HG03039 (cell line): ENCODE data around the gene SLC9C1.

ENCODE experiments used
- ATAC-seq: cut with Tn5 transposase; IDR thresholded peaks from one replicate; pipeline ENCODE4 v1.9.1; 2021; ENCODE audit warnings: mild to moderate bottlenecking, moderate library complexity; ENCODE audit not compliant: unreplicated experiment

Gene SLC9C1

DNA sequence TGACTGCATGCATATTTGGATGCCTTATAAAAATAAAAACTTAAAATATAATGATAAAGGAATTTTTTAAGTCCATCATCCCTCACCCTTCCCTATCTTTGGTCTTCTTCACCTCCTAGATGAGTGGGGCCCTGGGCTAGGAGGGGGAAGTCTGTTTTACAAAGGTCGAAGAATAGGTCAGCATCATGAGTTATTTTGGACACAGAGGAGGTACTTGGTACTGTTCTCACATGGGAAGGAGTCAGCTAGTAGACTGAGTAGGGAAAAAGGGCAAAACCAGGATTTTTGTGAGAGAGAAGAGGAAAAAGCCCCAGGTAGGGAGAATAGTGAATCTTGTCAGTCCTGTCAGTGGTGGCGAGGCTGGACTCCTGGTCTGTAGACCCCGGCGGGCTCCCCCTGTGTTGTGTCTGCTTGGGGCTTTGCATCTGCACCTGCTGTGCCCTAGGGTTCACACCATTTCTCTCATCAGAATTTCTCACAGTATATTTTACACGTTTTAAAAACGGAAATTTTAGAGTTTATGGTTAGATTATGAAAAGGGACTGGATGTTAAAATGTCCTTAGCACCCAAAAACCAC, 178.1 kb downstream of the SLC9C1 start:
- no peak for ATAC-seq

DNA sequence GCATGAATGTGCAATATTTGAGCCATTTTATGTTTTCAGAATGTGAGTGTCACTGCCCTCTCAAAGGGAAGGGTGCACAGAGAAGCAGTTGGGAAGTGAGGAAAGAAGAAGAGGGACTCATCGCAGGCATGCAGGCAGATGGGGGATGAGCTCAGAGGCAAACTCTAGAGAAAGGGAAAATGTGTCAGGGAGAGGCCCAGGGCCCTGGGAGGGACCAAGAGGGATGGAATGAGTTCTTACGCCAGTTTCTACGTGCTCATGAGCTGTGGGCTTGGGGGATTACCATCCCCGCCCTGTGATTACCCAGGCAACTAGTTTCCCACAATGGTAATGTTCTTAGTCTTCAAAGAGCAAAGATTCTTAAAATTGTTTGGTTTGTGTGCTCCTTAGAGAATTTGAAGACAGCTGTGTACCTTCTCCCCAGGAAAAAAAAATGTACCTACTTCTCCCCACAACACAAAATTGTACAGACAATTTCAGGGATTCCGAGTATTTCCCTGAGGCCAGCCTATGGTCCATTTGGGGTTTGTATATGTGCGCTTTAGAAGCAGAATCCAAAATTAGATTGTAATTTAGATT, 178.8 kb downstream of the SLC9C1 start:
- ATAC-seq, result peak; percentile 44

DNA sequence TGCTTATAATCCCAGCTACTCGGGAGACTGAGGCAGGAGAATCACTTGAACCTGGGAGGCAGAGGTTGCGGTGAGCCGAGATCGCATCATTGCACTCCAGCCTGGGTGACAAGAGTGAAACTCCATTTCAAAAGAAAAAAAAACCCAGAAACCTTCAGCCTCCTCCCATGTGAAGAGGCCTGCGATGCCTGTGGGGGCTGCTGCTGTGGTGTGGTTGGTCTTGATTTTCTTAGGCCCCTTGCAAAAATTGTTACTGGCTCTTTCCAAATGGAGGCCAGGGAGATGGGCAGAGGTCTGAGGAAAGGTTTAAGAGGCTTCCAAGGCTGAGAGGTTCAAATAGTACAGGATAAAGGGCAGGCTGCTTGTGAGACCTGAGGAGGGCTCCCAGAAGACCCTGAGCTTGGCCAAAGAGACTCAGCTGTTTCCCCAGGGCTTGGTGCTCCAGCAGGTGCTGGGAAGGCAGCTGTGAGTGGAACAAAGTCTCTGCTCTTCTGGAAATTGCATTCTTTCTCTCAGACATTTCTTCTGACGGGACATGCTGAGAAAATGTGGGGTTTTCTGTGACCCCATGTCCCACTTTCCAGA, 179.3 kb downstream of the SLC9C1 start:
- no peak for ATAC-seq

DNA sequence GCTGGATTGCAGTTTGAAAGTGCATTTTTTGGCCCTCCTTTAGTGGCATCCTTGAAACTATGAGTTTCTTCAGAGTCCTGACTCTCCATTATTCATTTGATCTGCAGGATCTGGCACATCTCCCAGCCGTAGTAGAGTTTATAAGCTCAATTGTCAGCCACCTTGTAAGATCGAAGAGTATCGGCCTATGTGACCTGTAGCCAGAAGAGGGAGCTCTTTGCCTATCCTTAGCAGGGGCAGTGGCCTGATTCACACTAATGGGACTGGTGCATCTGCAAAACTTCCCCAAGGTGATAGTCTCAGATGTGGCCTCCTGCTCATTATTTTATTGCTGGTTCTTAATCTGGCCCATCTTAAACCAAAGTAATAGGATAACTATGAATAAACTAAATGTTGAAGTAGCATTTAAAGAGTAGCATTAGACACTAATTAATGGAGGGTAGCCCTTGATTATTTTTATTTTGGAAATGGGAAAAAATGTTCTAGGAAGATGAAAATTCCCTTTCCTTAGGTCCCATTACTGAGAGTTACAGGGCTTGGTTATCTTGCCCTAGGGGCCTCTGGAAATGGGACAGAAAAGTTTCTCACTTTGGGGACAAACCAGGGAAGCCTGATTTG, 182.1 kb downstream of the SLC9C1 start:
- ATAC-seq, result peak; percentile 43

DNA sequence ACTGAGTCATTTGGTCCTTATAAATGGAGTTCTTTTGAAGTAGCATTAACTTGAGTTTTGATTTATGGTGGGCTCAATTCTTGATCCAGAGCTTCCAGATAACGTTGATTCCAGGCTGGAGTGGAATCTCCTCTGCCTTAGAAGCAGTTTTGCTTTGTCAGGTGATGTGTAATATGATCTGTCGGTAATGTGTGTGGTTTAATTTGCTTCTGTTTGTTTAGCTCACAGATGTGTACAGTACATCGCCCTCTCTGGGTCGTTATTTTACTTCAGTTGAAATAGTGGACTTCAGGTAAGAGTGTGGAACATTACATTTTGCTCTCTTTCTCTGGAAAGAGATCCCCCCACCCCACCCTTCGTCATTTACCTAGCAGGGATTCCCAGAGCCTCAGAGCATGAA, 184.7 kb downstream of the SLC9C1 start:
- ATAC-seq, result no peak

DNA sequence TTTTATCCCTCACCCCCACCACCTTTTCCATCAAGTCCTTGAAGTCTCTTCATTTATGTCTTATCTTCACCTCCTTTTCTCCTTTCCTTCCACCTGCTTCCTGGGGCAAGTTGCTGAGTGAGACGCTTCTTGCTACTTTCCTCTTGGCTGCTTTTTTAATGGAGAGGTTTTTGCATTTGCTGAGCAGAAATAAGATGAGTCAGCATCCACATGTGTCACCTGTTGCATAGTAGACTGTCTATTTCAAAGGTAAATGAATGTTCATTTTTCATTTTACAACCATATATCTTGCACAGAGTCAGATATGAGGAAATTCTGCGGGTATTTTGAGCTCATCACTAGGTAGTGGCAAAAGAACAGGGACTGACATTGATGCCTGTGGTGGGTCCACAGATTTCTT, 189.2 kb downstream of the SLC9C1 start:
- ATAC-seq, result no peak

DNA sequence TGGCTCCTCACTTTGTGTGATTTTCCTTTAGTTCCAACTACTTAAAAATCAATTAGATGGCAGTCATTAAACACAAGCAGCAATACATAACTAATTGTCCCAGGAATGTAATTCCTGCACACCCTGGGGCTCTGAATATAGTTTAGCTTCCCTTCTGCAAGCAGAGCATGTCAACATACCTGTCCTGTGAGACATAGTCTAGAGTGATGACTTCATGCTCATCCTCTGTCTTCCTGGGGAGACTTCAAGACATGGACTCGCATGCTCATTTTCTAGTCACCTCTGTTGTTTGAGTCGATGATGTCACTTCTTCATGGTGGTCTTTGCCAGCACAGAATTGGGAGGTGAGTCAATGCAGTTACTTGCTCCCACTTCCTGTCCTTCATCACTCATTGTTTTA, 192.1 kb downstream of the SLC9C1 start:
- no peak for ATAC-seq

DNA sequence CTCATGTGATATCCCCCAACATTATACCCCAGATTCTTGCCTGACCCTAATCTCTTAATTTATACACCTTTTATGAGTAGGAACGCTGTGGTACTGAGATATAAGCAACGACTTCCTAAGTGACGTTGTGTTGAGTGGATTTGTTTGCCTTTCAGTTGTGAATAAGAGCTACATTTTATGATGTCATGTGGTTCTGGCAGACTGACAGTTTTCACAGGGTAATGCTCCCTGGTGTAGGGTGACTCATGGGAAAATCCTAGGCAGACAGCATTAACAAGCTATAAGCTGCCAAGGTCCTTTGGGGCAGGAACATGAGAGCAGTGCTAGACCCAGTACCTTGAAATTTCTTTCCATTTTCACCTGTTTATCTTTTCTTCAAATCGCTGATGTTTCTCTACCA, 196.6 kb downstream of the SLC9C1 start:
- ATAC-seq, result peak; percentile 61

DNA sequence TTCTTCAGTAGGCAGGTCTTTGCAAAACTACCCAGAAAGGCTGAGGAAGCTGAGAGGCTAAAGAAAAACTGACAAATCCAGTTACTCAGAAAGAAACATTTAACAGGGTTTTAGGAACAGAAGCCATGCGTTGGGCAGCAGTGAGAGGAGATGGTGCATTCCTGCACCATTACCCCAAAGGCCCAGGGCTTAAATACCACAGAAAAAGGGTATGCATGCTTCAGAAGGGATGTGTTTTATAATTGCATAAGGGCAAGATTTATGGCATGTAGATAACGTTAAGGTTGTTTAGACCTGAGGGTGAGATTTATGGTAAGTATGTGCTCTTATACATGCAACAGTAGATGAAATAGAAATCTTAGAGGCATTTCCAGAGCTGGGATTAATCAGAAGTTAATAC, 197.8 kb downstream of the SLC9C1 start:
- no peak for ATAC-seq

DNA sequence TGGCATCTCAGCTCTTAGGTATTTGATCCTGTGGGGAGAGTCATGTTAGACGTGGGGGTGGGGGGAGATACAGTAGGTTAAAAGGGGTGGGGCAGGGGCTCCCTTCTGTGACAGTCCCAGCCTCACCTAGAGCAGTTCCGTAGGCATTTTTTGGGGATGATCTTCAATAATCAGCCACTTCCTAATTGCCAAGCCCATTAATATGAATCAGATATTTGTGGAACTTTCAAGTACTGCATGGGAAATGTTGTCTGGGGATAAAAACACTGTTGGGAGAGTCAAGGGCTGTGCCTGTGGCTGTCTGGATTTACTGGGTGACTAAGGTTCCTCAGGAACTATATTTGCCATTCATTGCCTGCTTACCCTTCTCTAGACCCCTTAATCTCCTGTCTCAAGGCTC, 198.3 kb downstream of the SLC9C1 start:
- ATAC-seq, result no peak

DNA sequence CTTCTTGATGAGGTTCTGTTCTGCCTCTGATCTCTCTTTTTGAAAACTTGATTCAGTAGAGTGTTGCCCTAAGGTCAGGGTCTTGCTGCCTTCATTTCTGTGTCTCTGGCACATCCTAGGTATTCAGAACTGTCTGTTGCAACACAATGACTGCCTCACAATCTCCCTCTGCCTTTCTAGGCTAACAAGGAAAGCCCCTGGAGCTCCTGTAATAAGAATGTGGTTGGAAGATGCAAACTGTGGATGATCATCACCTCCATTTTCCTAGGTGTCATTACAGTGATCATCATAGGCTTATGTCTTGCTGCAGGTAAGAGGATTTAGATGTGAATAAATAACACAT, 200.9 kb downstream of the SLC9C1 start:
- ATAC-seq, result no peak

DNA sequence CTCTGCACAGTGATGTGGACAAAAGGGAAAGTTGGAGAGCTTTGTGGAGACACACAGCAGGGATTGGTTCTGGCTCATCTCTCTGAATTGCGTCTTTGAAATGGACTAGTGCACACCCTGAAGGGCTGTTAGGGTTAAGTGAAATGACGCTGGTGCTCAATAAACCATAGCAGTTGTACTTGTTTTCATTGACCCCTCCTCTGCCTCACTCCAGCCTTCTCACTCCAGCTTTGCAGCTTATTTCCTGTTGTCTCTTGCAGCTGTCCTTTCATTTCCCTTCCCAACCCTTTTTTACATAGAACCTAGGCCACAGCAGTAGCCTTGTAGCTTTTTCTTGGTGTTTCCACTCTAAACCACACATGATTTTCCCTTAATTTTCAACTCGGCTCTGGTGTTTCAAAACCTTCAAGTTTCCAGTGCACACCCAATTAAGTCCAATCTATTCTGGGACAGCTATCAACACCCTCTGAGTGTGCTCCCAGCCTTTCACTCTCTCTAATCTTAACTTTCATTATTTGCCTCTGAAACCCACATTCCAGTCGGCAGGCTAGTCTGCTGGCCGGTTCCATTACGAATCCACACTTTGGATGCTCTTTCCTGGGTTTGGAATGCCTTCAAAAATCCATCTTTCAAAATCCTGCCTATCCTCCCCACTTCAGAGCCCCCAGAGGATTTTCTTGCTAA, 201.4 kb downstream of the SLC9C1 start:
- no peak for ATAC-seq

DNA sequence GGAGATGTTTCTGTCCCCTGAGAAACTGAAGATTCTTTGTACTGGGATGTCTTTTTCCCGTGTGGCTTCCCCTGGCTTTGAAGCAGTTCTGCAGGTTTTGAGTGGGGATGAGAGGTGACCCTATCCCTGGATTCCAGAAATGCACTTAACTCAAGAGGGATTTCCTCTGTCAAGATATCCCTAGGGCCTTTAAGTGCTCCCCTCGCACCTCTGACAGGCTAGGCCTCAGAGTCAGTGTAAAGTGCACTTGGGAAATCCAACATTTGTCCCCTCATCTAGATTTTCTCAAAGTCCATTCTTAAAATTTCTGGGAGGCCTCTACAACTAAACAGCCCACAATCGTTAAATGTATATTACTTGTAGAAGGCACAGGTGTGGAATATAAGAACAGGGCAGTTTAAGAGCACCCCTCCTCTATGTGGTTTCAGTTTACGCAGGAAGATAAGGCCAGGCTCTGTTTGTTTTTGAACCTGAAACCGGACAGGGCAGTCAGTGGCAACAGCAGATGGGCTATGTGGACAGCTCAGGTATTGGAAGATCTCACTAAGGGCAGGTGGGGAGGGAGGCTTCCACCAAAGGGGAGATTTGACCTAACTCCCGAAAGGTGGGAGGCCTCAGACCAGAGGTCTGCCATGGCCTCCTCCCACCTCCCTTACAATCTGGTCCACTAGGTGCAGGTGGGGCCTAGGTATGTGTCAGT, 203.0 kb downstream of the SLC9C1 start:
- no peak for ATAC-seq
